GM12878 (cell line): Measurements from ENCODE around the gene STATH.
"Not testable (repeated sequence)": the region's sequence is repeated elsewhere in the genome, so short reads cannot be mapped to it uniquely, and the experiment has no call there.

Experiments
- BACH1 ChIP-seq: fragments of 450-650 bp; IDR thresholded peaks from 2 replicates; pipeline ENCODE4 v1.6.1; 2017; ENCODE audit warnings: mild to moderate bottlenecking, borderline replicate concordance
- EP300 ChIP-seq, 2 experiments: fragments of 150-350 bp in 1 of 2; IDR thresholded peaks; 2 replicates each; pipeline ENCODE4 v1.6.1; 2011 to 2012; ENCODE audit warnings: low read depth in 2 of 2, low read length in 2 of 2, borderline replicate concordance in 1 of 2, improper control_type of control experiment in 1 of 2, inconsistent platforms in 1 of 2; ENCODE audit not compliant: control insufficient read depth in 1 of 2
- MAX ChIP-seq: IDR thresholded peaks from 2 replicates; pipeline ENCODE4 v1.6.1; 2012; ENCODE audit warnings: low read depth, low read length, improper control_type of control experiment
- RAD21 ChIP-seq: IDR thresholded peaks from 2 replicates; pipeline ENCODE4 v1.6.1; 2011; ENCODE audit warnings: mild to moderate bottlenecking, low read depth, low read length, moderate library complexity; ENCODE audit not compliant: insufficient read depth
- REST ChIP-seq: IDR thresholded peaks from 2 replicates; pipeline ENCODE4 v1.6.1; 2012; ENCODE audit warnings: mild to moderate bottlenecking, low read depth, low read length
- SMC3 ChIP-seq: IDR thresholded peaks from 2 replicates; pipeline ENCODE4 v1.6.1; 2011; ENCODE audit warnings: low read length, improper control_type of control experiment, borderline replicate concordance
- TF ChIP-seq, protein P1 (sequence below), 3 experiments: IDR thresholded peaks in 2 of 3; conservative IDR thresholded peaks in 1 of 3; 2 replicates each; pipeline ENCODE4 v1.5.1; 2011; ENCODE audit warnings: low read depth in 3 of 3, low read length in 3 of 3, mild to moderate bottlenecking in 3 of 3, control low read depth in 2 of 3, moderate library complexity in 2 of 3, inconsistent platforms in 1 of 3, mixed read lengths in 1 of 3; ENCODE audit not compliant: control insufficient read depth in 2 of 3, insufficient read depth in 1 of 3; ENCODE audit errors: extremely low read depth in 1 of 3

DNA sequence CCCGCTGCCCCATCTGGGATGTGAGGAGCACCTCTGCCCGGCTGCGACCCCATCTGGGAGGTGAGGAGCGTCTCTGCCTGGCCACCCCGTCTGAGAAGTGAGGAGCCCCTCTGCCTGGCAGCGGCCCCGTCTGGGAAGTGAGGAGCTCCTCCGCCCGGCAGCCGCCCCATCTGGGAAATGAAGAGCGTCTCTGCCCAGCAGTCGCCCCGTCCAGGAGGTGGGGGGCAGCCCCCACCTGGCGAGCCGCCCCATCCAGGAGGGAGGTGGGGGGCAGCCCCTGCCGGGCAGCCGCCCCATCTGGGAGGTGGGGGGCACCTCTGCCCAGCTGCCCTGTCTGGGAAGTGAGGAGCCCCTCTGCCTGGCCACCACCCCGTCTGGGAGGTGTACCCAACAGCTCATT is 41.8 kb downstream of the STATH start:
- not testable (repeated sequence) for TF ChIP-seq RAD21; SMC3; MAX; BACH1; REST; EP300 (IDR thresholded peaks at IDR 0.05; ENCODE audit: borderline replicate concordance in 1 of 2, control insufficient read depth in 1 of 2, low read depth in 2 of 2, low read length in 2 of 2)
- TF ChIP-seq, protein P1, sequence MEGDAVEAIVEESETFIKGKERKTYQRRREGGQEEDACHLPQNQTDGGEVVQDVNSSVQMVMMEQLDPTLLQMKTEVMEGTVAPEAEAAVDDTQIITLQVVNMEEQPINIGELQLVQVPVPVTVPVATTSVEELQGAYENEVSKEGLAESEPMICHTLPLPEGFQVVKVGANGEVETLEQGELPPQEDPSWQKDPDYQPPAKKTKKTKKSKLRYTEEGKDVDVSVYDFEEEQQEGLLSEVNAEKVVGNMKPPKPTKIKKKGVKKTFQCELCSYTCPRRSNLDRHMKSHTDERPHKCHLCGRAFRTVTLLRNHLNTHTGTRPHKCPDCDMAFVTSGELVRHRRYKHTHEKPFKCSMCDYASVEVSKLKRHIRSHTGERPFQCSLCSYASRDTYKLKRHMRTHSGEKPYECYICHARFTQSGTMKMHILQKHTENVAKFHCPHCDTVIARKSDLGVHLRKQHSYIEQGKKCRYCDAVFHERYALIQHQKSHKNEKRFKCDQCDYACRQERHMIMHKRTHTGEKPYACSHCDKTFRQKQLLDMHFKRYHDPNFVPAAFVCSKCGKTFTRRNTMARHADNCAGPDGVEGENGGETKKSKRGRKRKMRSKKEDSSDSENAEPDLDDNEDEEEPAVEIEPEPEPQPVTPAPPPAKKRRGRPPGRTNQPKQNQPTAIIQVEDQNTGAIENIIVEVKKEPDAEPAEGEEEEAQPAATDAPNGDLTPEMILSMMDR (IDR thresholded peaks at IDR 0.05 in 2 of 3, conservative IDR thresholded peaks at IDR 0.05 in 1 of 3; ENCODE audit: control insufficient read depth in 2 of 3, extremely low read depth in 1 of 3, insufficient read depth in 1 of 3, low read depth in 3 of 3, low read length in 3 of 3) = not testable (repeated sequence)
